Measurements from ENCODE around the gene NGEF.
"Not testable (repeated sequence)": the region's sequence is repeated elsewhere in the genome, so short reads cannot be mapped to it uniquely, and the experiment has no call there.

The NGEF gene

GRCh38 chr2:232854082-232854481 lies 159.0 kb downstream of the NGEF start:
- no peak for DNase-seq (ENCODE audit: extremely low read depth in 1 of 2, low read depth in 1 of 2)

GRCh38 chr2:232852676-232853075 lies 160.4 kb downstream of the NGEF start:
- DNase-seq (ENCODE audit: extremely low read depth in 1 of 2, low read depth in 1 of 2): no peak

DNA sequence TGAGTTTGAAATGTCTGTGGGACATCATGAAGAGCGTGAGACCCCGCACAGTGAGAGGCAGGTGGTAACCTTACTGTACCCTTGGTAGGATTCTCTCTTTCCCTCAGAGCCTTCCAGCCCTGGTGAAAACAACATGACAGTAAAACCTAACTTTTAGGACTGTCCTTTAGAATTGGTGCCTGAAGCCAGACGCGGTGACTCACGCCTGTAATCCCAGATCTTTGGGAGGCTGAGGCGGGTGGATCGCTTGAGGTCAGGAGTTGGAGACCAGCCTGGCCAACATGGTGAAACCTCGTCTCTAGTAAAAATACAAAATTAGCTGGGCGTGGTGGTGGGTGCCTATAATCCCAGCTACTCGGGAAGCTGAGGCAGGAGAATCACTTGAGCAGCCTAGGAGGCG lies 161.0 kb downstream of the NGEF start:
- not testable (repeated sequence) for DNase-seq (ENCODE audit: extremely low read depth in 1 of 2, low read depth in 1 of 2)

DNA sequence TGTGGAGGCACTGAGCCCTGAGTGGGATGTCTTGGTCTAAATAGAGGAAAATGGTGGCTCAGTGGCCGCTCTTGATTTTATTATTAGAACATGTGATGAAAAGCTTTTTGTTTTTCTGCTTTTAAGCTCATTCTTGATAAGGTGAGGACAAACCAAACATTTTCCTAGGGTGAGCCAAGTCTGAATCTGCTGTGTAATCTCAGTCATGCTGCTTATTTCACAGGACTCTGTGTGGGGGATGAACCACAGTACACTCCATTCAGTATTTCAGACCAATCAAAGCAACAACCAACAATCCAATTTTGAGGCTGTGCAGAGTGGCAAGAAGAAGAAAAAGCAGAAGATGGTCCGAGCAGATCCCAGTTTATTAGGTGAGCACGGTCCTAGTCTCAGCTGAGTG lies 163.0 kb downstream of the NGEF start:
- DNase-seq (ENCODE audit: extremely low read depth in 1 of 2, low read depth in 1 of 2): no peak

DNA sequence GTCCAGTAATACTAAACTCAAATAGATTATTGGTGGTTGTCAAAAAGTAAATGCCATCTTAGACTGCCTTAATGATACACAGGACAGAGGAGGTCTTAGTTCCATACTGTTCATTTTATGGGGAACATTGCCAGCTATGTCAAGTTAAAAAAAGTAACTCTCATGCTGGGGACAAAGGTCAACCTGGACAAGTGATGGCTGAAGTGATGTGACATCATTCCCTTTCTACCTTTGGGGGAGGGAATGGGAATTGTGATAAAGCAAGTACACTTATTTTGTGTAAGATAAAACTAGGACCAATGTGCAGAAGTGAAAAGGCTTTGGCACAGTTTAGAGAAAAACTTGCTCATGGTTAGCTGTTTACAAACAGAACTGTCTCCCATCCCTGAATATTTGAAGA lies 167.0 kb downstream of the NGEF start:
- no peak for DNase-seq (ENCODE audit: extremely low read depth in 1 of 2, low read depth in 1 of 2)

DNA sequence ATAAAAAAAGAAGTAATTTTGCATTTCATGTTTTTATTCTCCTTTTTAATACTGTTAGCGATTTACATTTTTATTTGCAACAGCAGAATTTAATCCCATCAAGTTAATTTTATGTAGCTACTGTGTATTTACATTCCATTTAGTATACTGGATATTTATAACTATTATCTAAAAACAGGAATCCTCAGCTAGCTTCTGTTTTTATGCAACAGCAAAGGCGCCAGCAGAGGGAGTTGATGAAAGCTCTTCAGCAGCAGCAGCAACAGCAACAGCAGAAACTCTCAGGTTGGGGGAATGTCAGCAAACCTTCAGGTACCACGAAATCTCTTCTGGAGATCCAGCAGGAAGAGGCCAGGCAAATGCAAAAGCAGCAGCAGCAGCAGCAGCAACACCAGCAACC lies 169.2 kb downstream of the NGEF start:
- DNase-seq (ENCODE audit: extremely low read depth in 1 of 2, low read depth in 1 of 2): no peak

DNA sequence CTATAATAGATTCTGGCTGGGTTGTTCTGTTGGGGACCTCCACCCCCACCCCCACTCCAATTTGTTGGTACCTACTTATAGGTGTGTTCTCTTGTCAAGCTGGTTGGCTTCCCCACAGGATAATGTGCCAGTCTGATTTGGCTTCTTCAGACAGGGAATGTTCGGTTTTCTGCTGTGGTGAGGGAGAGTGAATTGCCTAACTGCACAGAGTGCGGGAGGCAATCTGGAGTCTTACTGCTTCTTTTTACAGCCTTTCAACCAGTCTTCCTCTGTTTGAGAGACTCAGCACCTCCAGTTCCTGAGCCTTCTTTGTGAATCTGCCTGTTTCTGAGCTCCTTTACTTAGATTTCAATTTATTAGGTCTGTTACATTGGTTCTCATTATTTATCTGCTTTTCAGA lies 170.4 kb downstream of the NGEF start:
- DNase-seq (ENCODE audit: extremely low read depth in 1 of 2, low read depth in 1 of 2): no peak

- DNase-seq (ENCODE audit: extremely low read depth in 1 of 2, low read depth in 1 of 2): no peak
Measured at GRCh38 chr2:232839411-232840079, 173.5 kb downstream of the NGEF start.

GRCh38 chr2:232838406-232838874 lies 174.6 kb downstream of the NGEF start:
- peak; percentile 5 to 51 for DNase-seq (ENCODE audit: extremely low read depth in 1 of 2, low read depth in 1 of 2)

DNA sequence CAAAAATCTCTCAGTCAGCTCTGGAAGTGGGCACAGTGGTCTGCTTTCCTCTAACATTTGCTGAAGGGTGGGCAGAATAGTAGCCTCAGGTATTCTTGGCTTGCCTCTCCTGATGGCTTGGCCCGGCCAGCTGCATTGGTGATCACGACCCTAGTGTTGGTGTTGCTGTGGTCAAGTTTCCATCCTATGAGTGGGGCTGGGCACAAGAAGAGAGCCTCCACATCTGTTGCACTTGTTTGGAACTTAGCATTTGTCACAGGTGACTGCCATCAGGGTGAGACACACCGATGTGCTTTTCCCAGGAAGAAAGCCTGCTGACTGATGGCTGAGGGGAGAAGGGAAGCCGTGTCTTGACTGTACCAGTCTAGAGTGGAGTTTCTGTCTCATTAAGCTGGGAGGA lies 176.1 kb downstream of the NGEF start:
- DNase-seq (ENCODE audit: extremely low read depth in 1 of 2, low read depth in 1 of 2): no peak

DNA sequence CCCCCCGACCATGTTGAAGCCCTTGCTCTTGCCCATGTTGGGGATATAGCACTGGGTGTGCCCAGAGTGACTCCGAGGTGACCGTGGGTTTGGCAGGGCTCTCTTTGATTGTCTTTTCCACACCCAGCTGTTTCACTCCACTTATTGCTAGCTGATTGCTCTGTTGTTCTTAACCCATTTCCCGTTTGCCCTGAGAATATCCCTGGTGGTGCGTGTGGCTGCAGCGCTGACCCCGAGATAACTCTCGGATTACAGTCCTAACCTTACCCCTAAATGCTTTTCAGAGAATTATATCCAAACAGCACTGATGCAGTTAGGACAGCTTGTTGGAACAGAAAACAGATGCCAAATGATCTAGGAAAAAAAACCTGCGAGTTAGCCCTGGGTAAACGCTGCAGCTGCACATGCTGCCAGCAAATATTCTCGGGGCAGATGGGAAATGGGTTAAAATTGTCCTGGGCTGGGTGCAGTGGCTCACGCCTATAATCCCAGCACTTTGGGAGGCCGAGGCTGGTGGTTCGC lies 177.3 kb downstream of the NGEF start:
- no peak for DNase-seq (ENCODE audit: extremely low read depth in 1 of 2, low read depth in 1 of 2)

DNA sequence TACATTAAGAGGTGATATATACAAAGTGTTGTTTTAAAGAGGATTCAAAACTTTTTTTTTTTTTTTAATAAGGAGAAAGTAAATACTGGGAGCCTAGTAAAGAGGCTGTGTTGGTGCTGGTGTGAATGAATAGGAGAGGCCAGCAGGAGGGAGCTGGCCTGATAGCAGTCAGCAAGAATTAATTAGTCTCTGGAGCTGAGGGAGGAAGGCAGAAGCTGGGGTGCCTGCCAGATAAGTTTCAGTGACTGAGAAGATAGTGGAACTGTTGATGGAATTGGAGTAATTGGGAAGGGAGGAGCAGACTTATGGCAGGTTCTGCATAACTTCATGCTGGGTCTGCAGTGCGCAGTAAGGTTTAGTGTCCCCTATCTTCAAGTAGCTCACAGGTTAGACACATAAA lies 179.2 kb downstream of the NGEF start:
- DNase-seq (ENCODE audit: extremely low read depth in 1 of 2, low read depth in 1 of 2): no peak

DNA sequence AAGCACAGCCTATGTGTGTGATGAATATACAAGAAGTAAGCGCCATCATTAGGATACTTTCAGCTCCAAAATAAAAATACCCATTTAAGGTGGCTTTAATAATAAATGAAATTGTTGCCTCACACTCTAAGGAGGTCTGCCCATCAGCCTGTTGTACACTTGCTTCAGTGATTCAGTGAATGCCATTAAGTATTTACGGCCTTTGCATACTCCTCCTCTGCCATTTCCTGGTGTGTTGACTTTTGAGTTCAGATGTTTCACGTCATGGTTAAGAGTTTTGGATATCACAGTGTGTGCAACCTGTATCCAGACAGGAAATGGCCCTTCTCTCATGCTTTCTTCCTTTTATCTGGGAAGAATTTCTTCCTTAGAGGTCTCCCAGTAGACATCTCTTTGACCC lies 181.6 kb downstream of the NGEF start:
- no peak for DNase-seq (ENCODE audit: extremely low read depth in 1 of 2, low read depth in 1 of 2)

DNA sequence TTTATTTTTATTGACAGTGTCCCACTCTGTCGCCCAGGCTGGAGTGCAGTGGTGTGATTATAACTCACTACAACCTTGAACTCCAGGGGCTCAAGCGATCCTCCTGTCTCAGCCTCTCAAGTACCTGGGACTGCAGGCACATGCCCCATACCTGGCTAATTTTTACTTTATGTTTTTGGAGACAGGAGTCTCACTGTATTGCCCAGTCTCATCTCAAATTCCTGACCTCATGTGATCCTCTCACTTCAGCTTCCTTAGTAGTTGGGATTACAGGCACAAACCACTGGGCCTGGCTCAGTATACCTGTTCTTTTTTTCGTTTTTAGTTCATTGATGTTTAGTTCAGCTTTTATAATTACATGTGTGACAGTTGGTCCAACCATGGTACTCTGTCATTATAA lies 183.1 kb downstream of the NGEF start:
- DNase-seq (ENCODE audit: extremely low read depth in 1 of 2, low read depth in 1 of 2): no peak
